Pericardium fibroblast (primary cell): ENCODE data around the gene ALPK1. TPM values are rescaled to one million over a fixed set of nuclear protein-coding genes. Genes with fewer than 3 reads are reported as not detected.

Experiments used
- total RNA-seq: library from RNA; depleted of rRNA; stranded (reverse); fragments of >200 nt; gene quantifications from 2 replicates; pipeline ENCODE4 v1.2.3, GENCODE V29; 2015

The ALPK1 gene
- 6.1 and 19.7 TPM in 2 replicates for total RNA-seq

DNA sequence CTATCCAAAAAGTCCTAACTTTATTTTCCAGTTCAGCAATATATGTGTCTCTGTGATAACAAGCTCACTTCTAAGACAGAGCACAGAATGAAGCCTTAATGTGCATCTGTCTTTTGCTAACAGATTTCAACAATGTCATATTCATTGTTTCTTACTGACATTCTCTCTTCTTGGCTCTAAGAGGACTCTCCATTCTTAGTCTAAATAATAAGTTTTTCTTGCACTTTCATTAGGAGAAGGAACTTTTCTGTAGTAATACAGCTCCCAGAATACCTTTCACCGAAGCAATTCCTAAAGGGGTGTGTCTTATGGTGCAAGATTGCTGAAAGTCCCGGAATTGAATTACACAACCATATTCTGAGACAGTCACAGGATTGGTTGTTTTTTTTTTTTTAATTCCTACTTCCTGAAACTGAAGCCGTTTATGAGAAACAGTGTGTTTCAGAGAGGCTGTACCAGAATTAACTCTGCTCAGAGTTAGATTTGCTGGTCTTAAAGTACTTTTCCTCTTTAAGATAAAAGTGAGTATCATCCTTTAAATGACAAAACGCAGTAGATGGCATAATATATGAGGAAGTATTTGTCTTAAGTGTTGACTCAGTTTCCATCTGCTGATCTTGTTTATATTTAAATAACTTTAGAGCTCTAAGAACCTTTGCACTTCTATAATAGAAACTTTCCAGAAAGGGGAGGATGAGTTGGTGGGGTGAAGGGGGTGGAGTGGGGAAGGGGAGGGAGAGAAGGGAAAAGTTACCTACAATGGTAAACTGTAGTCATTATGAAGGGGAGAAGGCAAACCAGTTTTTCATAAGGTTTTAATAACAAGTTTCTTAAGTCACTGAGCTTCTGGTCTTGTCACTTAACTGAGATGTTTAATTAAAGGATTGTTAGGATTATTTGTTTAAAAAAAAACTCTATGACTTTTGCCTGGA is at the start of gene ALPK1:
Gene ALPK1 (plus strand): TSS at position 421 of the 932 bp plus-strand sequence.

Other genes with a start within 250 kb of the ALPK1 start
- 1.6 and 2.0 TPM in 2 replicates for gene FAM241A, start 151.9 kb upstream of the ALPK1 start, total RNA-seq
- 7.4 and 10.0 TPM in 2 replicates for gene AP1AR, start 65.6 kb upstream of the ALPK1 start, total RNA-seq
- gene TIFA, start 11.5 kb upstream of the ALPK1 start, total RNA-seq: 2.7 and 5.5 TPM in 2 replicates
- not detected in 2 replicates for gene NEUROG2, start 218.8 kb downstream of the ALPK1 start, total RNA-seq